ENCODE results near the gene NOLC1. TPM values are rescaled to one million over a fixed set of nuclear protein-coding genes. Genes with fewer than 3 reads are reported as not detected.
"Not testable (repeated sequence)": the region's sequence is repeated elsewhere in the genome, so short reads cannot be mapped to it uniquely, and the experiment has no call there.

Gene NOLC1
- total RNA-seq, 1 experiment from 2014 or later: 41.1 TPM

DNA sequence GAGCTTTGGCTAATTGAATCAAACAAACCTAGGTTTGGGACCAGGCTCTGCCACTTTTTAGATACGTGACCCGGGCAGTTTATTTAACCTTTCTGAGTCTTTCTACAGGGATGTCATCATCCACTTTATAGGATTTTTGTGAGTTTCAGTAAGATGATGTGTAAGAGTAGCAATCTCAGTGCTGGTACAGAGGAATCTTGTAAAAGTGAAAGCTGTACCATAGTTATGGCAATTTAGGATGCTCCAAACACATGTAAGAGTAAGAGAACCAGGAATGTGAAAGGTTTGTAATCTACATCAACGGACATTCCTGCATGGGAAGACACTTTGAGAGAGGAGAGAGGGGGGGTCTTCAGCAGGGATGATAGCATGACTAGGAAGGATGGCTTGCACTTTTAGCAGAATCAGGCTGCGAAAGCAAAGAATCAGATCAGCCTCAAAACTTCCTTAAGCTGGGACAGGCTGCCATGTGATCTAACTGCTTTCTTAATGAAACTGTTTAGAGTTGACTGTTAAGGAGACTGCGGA, 968 bp downstream of the NOLC1 start:
- no peak for DNase-seq (ENCODE audit: low read depth)

DNA sequence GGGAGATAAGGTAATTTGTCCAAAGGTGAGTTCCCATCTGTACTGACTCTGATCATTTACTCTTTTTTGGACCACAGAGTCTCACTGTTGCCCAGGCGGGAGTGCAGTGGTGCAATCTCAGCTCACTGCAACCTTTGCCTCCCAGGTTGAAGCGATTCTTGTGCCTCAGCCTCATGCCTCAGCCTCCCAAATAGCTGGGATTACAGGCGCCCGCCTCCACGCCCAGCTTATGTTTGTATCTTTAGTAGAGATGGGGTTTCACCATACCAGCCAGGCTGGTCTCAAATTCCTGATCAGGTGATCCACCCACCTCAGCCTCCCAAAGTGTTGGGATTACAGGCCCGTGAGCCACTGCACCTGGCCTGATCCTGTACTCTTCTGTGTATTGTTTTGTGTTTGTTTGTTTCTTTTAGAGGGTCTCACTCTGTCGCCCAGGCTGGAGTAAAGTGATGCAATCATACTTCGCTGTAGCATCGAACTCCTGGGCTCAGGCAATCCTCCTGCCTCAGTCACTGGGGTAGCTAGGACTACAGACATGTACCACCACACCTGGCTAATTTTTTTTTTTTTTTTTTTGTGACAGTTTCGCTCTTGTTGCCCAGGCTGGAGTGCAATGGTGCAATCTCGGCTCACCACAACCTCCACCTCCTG, 2.4 kb downstream of the NOLC1 start:
- DNase-seq (ENCODE audit: low read depth): no peak

DNA sequence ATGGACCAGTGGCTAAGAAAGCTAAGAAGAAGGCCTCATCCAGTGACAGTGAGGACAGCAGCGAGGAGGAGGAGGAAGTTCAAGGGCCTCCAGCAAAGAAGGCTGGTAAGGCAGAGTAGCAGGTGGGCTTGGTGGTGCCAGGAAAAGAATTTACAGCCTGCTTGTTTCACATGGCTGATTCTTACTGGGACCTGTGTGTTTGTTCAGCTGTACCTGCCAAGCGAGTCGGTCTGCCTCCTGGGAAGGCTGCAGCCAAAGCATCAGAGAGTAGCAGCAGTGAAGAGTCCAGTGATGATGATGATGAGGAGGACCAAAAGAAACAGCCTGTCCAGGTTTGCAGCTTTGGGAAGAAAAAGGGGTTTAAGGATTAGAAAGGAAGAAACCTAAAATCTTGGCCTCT, 5.0 kb downstream of the NOLC1 start:
- DNase-seq (ENCODE audit: low read depth): no peak

DNA sequence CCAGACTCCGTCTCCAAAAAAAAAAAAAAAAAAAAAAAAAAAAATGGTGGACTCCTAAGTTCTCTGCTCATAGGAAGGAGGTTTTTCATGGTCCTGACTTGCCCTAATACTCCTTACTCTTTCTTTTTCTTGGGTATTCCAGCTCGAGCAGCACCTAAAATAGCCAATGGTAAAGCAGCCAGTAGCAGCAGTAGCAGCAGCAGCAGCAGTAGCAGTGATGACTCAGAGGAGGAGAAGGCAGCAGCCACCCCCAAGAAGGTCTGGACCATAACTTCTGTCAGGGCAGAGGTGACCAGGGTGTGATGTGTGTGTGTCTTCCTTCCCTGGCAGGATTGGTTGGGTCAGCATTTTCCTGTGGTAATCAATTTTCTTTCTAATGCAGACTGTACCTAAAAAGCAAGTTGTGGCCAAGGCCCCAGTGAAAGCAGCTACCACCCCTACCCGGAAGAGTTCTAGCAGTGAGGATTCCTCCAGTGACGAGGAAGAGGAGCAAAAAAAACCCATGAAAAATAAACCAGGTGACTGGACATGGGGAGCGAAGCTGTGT, 6.9 kb downstream of the NOLC1 start:
- peak; percentile 3 for DNase-seq (ENCODE audit: low read depth)

DNA sequence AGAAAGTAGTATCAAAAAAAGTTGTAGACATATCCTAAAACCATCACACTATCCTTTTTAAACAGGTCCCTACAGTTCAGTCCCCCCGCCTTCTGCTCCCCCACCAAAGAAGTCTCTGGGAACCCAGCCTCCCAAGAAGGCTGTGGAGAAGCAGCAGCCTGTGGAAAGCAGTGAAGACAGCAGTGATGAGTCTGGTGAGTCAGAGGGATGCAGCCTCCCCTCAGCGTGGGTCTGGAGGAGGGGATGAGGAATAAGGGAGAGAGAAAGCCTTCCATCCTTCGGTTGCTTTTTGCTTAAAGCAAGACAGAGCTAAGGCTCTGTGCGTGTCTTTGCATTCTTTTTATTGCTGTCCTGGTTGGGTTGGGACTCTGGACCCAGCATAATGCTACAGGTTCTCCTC, 7.6 kb downstream of the NOLC1 start:
- DNase-seq (ENCODE audit: low read depth): no peak

DNA sequence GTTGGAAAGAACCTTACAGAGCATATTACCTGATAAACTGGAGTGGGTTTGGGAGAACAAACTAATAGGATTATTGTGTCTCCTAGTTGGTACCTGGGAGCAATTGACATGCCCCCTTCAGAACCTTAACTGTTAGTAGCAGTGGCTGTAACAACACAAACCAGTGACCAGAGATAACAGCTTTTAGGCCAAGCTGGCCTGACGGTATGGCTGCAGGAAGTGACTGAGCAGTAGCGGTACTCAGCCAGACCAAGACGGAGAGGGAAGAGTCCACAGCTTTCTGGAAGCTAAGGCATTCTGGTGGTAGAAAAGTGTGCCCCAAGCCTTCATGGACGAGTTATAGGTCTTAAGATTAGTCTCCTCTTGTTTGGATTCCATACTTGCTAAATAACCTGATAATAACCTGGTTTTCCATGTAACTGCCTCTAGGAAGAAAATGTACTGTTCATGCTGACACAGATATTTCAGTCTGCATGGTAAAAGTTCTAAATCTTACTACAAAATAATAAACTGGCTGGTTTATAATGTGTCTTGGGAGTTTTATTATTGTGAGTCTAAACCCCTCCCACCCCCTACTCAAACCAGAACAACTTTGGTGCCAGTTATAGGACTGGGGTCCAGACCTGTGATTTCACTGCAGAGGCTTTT, 11.3 kb downstream of the NOLC1 start:
- DNase-seq (ENCODE audit: low read depth): no peak

DNA sequence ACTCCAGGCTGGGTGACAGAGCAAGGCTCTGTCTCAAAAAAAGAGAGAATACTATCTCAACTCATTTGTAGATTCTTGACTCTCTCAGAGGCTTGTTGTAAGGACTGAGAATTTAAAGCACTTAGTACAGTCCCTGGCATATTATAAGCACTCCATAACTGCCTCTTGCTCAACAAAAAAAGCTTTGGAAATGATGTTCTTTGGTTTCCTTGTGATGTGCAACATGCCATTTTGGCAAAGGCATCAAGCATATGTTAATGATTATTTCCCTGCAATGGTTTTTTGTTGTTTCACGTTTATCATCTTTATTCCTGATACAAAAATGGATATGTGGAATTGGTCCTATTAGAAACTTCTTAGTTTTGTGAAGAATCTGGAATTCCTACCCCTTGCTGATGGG, 15.7 kb downstream of the NOLC1 start:
- DNase-seq (ENCODE audit: low read depth): no peak

DNA sequence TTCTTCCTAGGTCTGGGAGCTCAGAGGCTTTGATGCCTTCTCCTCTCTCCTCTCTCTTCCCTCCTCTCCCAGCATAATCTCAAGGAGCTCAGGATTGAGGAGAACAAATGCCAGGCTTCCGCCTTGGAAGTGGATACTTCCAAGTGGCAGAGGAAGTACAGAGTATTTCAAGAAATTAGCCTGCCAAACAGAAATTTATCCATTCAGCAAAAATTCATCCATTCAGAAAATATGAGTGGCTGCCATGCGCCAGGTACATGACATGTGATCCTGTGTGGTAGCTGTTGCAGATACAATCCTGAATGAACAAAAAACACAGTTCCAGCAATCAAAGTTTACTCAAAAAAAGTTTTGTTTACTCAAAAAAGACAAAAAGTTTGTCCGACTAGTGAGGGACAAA, 18.4 kb downstream of the NOLC1 start:
- DNase-seq (ENCODE audit: low read depth): no peak

DNA sequence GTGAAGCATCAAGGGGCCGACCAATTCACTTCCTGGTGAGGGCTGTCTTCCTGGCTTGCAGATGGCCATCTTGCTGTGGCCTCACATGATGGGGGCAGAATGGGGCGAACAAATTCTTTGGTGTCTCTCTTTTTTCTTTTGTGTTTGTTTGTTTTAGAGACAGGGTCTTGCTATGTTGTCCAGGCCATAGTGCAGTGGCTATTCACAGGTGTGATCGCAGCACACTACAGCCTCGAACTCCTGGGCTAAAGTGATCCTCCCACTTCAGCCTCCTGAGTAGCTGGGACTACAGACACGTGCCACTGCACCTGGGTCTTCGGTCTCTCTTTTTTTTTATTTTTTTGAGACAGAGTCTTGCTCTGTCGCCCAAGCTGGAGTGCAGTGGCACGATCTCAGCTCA, 20.1 kb downstream of the NOLC1 start:
- no peak for DNase-seq (ENCODE audit: low read depth)

DNA sequence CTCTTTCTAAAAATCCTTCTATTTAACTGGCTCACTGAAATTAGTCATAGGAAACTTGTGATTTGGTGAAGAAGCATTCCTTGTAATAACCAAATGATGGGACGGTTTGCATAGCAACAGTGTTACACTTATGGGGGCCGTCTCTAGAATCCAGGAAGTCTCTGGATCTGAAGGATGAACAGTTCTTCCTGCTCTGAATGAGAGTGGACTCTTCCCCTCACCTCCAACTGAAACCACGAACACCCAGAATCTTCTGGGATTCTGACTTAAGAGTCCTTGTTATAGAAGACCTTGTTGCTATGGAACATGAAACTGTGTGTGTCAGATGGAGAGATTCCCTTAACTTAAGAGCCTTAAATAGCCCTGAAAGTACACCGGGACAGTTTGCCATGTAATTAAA, 23.2 kb downstream of the NOLC1 start:
- DNase-seq (ENCODE audit: low read depth): peak; percentile 21

DNA sequence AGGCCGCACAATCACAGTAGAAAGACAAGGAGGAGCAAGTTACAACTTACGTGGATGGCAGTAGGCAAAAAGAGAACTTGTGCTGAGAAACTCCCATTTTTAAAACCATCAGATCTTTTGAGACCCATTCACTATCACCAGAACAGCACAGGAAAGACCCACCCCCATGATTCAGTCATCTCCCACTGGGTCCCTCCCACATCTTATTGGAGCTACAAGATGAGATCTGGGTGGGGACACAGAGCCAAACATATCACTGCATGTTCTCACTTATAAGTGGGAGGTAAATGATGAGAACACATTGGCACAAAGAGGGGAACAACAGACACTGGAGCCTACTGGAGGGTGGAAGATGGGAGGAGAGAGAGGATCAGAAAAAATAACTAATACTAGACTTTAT, 32.4 kb downstream of the NOLC1 start:
- no peak for DNase-seq (ENCODE audit: low read depth)

DNA sequence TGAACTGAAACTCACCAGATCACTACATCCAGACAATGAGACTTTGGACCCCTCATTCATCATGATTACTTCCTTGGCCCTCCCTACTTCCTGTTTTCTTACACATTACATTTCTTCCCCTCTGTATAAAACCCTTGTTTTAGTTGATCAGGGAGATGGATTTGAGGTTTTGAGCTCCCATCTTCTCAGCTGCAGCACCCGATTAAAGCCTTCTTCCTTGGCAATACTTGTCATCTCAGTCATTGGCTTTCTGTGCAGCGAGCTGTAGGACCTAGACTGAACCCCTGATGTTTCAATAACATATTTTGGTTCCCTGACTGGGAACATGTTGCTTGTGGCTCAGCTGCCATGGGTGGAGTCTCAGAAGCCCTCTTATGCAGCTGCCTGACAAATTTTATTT, 33.1 kb downstream of the NOLC1 start:
- DNase-seq (ENCODE audit: low read depth): no peak

DNA sequence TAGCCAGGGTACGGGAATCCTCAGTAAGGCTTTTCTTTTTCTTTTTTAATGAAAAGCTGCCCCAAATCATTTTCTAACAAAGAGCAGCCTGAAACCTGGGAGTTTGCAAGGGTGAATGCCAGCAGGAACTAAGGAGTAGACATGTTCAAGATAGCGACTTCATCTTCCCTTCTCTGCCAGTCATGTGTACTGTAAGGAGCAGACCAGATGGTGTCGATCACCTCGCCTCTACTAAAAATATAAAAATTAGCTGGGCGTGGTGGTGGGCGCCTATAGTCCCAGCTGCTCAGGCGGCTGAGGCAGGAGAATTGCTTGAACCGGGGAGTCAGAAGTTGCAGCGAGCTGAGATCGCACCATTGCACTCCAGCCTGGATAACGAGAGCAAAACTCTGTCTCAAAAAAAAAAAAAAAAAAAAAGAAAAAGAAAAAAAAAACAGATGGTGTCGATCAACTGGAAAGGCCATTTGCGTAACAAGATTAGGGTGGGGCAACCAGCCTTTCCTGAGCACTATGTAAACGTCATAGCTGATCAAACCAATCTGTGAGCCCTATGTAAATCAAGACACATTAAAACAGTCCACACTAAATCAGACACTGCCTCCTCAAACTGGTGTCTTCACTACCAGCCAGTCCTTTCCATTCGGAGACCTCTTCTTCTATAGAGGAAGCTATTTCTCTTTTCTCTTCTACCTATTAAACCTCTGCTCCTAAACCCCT, 33.8 kb downstream of the NOLC1 start:
- peak; percentile 44 for DNase-seq (ENCODE audit: low read depth)

DNA sequence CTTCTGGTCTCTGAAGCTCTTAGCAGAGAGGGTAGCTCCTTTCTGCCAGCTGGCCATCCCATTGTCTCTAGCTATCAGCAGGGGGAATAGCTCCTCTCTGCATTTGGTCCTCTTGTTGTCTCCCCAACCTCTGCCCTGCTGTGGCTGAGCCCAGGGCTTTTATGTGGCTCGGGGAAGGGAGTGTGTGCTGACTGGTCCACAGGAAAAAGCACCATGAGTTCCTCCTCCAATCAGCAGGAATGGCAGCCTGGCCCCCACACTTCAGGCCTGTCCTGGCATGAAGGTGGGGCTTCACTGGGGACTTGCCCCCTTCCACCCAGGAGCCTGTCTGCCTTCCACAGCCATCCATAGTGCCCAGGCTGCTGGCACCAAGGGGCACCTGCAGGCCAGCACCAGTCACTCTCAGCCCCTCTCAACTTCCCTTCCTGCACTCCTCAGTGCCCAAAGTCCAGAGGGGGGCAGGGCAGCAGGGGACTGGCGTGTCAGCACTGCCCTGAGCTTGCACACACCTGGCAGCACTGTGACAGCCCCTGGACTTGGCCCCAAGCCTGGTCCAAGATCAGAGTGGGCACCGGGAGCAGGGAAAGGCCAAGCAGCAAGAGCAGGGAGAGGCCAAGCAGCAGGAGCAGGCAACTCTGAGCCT, 36.2 kb downstream of the NOLC1 start:
- DNase-seq (ENCODE audit: low read depth): no peak

DNA sequence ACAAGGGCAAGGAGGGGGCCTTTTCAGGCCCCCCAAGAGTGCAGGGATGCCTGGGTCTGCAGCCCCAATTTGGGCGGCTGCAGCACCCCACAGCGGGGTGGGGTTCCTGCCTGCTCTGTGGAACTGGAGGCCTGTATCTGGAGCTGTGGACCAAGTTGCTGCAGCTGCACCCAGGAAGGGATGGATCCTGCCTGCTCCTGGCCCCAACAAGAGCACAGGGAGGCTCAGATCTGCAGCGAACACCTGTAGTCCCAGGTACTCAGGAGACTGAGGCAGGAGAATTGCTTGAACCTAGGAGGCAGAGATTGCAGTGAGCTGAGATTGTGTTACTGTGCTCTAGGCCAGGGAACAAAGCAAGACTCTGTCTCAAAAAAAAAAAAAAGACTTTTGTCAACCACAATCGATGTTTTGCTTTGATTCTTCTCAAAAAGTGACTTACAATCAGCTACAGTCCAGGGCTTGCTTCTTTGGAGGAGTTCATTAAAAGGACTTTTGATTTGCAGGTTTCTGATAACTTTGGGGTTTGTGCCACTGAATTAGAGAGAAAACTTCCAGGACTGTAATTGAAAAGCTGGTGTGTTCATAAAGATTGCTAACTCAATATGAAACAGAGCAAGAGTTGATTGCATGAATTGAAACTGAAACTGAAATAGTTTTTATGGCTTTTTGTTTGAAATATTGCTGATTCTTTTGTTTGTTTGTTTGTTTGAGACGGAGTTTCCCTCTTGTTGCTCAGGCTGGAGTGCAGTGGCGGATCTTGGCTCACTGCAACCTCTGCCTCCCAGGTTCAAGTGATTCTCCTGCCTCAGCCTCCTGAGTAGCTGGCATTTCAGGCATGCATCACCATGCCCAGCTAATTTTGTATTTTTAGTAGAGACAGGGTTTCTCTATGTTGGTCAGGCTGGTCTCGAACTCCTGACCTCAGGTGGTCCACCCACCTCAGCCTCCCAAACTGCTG, 37.0 kb downstream of the NOLC1 start:
- not testable (repeated sequence) for DNase-seq (ENCODE audit: low read depth)

DNA sequence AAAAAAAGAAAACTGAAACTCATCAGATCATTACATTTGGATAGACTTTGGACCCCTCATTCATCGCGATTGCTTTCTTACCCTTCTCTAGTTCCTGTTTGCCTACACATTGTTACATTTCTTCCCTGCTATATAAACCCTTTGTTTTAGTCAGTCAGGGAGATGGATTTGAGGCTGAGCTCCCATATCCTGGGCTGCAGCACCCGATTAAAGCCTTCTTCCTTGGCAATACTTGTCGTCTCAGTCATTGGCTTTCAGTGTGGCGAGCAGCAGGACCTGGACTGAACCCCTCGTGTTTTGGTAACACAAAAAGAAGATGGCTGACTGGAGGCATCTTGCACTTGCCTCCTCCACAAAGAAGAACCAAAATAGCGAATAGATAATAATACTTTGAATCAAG, 39.8 kb downstream of the NOLC1 start:
- no peak for DNase-seq (ENCODE audit: low read depth)

DNA sequence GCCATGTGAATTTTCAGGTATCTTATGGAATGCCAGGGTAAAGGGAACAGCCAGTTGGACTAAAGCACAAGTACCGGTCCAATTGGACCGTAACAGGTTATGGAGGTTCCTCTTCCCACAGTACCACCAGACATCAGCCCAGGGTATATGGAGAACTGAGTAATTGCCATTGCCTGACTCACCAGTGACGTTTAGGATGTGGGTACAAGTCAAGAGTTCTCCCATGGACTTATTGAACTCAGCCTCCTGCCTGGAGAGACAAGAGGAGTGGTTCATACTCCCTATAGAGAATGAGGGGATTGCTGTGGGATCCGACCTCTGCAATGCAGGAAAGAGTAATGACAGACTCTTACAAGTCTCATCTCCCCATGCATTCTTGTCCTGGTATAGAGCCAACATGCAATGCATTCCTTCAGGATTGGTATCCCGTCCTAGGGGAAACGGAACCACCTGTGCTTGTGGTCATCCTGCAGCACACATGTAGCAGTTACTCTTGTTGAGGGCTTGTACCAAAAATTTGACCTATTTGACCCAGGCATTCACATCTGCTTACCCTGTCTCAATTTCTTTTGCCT, 43.2 kb downstream of the NOLC1 start:
- DNase-seq (ENCODE audit: low read depth): peak; percentile 35

DNA sequence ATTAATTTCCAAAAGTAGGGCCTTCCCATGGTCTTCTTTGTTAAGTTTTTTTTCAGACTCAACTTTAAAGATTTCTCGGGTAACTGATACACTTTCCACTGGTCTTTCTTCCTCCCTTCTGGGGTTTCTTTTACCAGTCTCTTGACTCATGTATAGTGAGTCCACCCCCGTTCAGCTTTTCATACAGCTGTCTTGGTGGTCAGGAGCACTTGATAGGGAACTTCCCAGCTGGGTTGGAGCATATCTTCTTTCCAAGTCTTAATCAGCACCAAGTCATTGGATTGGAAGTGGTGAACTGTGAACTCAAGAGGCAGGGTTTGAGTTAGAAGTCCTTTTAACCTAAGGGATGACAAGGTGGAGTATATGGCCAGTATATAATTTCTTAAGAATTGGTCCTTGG, 44.7 kb downstream of the NOLC1 start:
- no peak for DNase-seq (ENCODE audit: low read depth)

DNA sequence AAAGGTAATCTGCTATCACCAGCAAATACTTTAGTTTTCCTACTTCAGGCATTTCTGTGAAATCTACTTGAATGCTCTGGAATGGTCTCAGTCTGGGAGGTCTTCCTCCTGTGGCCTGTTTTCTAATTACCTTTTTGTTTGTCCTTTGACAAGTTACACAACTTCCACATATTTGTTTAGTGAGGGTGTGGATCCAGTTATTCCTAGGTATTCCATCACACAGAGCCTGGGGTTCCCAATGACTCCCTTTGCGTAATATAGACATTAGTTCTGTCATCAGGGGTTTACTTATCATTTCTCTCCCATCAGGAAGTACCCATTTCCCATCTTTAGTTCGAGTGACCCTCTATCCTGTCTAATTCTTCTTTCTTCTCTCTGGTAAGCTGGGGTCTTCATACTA, 45.8 kb downstream of the NOLC1 start:
- DNase-seq (ENCODE audit: low read depth): no peak

DNA sequence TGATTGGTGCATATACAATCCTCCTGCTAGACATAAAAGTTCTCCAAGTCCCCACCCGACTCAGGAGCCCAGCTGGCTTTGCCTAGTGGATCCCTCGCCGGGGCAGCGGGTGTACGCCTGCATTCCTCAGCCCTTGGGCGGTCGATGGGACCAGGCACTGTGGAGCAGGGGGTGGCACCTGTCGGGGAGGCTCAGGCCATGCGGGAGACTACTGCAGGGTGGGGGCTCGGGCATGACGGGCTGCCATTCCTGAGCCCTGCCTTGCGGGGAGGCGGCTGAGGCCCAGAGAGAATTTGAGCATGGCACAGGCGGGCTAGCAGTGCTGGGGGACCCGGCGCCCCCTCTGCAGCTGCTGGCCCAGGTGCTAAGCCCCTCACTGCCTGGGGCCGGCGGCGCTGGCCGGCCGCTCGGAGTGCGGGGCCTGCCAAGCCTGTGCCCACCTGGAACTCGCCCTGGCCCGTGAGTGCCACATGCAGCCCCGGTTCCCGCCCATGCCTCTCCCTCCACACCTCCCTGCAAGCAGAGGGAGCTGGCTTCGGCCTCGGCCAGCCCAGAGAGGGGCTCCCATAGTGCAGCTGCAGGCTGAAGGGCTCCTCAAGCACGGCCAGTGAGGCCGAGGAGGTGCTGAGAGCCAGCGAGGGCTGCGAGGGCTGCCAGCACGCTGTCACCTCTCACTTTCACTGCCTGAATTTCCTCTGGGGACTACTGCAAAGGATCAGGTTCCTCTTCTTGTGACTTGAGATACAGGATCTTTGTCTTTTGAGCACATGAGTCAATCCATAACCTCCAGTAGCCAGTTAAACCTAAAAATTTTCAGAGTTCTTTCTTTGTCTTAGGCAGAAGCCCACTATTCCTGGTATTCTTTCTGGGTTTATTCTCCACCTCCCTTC, 48.8 kb downstream of the NOLC1 start:
- no peak for DNase-seq (ENCODE audit: low read depth)

Data from RPMI7951 (cell line).